Measurements from ENCODE around the gene PCSK2.

The PCSK2 gene

GRCh38 chr20:17248224-17248623, 21.4 kb downstream of the PCSK2 start:
- no peak for DNase-seq (ENCODE audit: low read depth)

- DNase-seq (ENCODE audit: low read depth), result no peak
Observed at GRCh38 chr20:17262786-17263185, 35.9 kb downstream of the PCSK2 start.

GRCh38 chr20:17273717-17274116, 46.9 kb downstream of the PCSK2 start:
- DNase-seq (ENCODE audit: low read depth), result no peak

- no peak for DNase-seq (ENCODE audit: low read depth)
Observed at GRCh38 chr20:17276101-17276500, 49.3 kb downstream of the PCSK2 start.

- no peak for DNase-seq (ENCODE audit: low read depth)
Observed at GRCh38 chr20:17281478-17281877, 54.6 kb downstream of the PCSK2 start.

- DNase-seq (ENCODE audit: low read depth), result no peak
Observed at GRCh38 chr20:17282501-17282900, 55.7 kb downstream of the PCSK2 start.

GRCh38 chr20:17287503-17287902, 60.7 kb downstream of the PCSK2 start:
- DNase-seq (ENCODE audit: low read depth), result no peak

GRCh38 chr20:17287998-17288397, 61.2 kb downstream of the PCSK2 start:
- DNase-seq (ENCODE audit: low read depth), result no peak

GRCh38 chr20:17295151-17295726, 68.4 kb downstream of the PCSK2 start:
- no peak for DNase-seq (ENCODE audit: low read depth)

- no peak for DNase-seq (ENCODE audit: low read depth)
Observed at GRCh38 chr20:17295991-17296390, 69.2 kb downstream of the PCSK2 start.

- DNase-seq (ENCODE audit: low read depth), result no peak
Observed at GRCh38 chr20:17298171-17298570, 71.3 kb downstream of the PCSK2 start.

GRCh38 chr20:17298751-17299150, 71.9 kb downstream of the PCSK2 start:
- no peak for DNase-seq (ENCODE audit: low read depth)

- no peak for DNase-seq (ENCODE audit: low read depth)
Observed at GRCh38 chr20:17300113-17300512, 73.3 kb downstream of the PCSK2 start.

GRCh38 chr20:17304774-17305173, 77.9 kb downstream of the PCSK2 start:
- DNase-seq (ENCODE audit: low read depth), result no peak

- DNase-seq (ENCODE audit: low read depth), result no peak
Observed at GRCh38 chr20:17306427-17306826, 79.6 kb downstream of the PCSK2 start.

GRCh38 chr20:17314264-17314663, 87.4 kb downstream of the PCSK2 start:
- DNase-seq (ENCODE audit: low read depth), result no peak

GRCh38 chr20:17315407-17316231, 88.8 kb downstream of the PCSK2 start:
- DNase-seq (ENCODE audit: low read depth), result no peak

- DNase-seq (ENCODE audit: low read depth), result no peak
Observed at GRCh38 chr20:17316316-17317038, 89.6 kb downstream of the PCSK2 start.

GRCh38 chr20:17317341-17317740, 90.5 kb downstream of the PCSK2 start:
- DNase-seq (ENCODE audit: low read depth), result no peak

- DNase-seq (ENCODE audit: low read depth), result no peak
Observed at GRCh38 chr20:17320456-17320855, 93.6 kb downstream of the PCSK2 start.

- DNase-seq (ENCODE audit: low read depth), result no peak
Observed at GRCh38 chr20:17326096-17326495, 99.3 kb downstream of the PCSK2 start.

- no peak for DNase-seq (ENCODE audit: low read depth)
Observed at GRCh38 chr20:17327185-17328148, 100.6 kb downstream of the PCSK2 start.

Data from stimulated activated CD8-positive, alpha-beta memory T cell treated with anti-CD3 and anti-CD28 coated beads, Interleukin-7, amount 100 ng/mL, for 24 hours (primary cell).